ENCODE data around the gene SLC28A1. TPM values are rescaled to one million over a fixed set of nuclear protein-coding genes. Genes with fewer than 3 reads are reported as not detected.

SLC28A1 gene
- total RNA-seq, 1 experiment from 2014 or later: not detected

DNA sequence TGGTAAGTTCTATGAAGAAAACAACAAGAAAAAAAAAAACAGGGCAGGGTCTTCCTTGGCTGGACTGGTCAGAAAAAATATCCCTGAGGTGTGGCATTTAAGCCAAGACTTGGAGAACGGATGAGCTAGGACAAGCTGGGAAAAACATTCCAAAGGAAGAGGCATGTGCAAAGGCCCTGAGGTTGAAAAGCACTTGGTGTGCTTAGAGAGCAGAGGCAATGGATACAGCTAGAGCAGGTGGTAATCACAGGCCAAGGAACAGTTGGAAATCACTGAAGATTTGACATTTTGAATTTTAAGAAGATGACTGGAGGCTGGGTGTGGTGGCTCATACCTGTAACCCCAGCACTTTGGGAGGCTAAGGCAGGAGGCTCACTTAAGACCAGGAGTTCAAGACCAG lies 54.3 kb downstream of the SLC28A1 start:
- DNase-seq (ENCODE audit: low read depth): no peak

DNA sequence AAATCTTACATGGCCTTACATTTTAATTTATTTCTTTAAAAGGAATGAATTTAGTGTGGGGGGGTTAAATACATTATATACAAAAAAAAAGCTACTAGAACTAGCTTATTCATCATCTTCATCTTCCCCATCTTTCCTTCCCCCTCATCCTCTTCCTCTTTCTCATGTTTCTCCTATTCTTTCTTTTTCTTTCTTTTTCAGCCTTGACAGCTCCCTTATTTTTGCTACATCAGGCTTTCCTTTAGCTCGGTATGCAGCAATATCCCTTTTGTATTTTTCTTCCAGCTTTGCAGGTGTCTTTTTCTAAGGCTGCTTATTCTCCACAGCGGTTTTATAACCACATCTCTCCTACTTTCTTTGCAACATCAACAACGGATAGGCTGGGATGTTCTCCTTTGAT lies 55.9 kb downstream of the SLC28A1 start:
- DNase-seq (ENCODE audit: low read depth): no peak

DNA sequence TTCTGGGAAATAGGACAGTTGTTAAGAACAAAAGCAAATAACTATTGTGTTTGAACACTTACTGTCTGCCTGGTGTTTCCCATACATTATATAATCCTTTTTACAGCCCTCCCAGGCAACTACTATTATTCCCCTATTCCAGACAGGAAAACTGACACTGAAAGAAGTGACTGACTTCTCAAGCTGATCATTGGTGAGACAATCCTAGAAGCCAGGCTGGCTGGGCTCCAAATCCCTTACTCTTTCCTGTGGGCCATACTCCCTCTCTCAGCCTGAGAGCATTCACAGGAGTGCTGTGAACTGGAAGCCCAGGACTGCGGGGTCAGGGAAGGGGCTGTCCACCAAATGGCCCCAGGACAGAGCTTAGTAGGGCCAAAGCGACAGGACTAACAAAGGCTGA lies 58.0 kb downstream of the SLC28A1 start:
- DNase-seq (ENCODE audit: low read depth): no peak

DNA sequence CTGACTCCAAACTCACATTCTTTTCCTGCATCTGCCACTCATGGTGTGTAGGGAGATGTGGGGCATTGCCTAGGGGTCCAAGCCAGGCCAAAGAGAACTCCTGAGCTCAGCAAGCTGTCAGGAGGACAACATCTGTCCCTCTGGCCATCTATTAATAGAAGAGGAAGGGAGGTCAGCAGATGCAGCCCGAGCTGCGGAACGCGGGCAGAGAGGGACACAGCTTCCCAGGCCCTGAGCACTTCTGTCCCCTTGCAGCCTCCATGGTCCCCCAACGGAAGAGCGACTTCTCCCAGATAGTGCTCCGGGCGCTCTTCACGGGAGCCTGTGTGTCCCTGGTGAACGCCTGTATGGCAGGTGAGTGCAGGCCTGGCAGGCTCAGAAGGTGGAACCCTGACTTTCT lies 59.8 kb downstream of the SLC28A1 start:
- DNase-seq (ENCODE audit: low read depth): no peak

DNA sequence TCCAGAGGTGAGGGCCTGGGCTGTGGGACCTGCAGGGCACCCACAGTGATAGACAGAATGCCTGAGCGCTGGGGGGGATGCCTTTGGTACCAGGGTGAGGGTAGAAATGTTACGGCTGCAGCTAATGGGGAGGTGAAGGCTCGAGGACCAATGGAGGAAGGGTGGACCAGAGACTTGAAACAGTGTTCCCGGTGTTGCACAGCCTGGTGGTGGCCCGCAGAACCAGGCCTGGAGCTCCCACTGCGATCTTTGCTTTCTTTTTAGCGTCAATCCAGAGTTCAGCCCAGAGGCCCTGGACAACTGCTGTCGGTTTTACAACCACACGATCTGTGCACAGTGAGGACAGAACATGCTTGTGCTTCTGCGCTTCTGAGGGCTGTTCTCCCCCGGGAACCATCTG lies 60.4 kb downstream of the SLC28A1 start:
- DNase-seq (ENCODE audit: low read depth): no peak

DNA sequence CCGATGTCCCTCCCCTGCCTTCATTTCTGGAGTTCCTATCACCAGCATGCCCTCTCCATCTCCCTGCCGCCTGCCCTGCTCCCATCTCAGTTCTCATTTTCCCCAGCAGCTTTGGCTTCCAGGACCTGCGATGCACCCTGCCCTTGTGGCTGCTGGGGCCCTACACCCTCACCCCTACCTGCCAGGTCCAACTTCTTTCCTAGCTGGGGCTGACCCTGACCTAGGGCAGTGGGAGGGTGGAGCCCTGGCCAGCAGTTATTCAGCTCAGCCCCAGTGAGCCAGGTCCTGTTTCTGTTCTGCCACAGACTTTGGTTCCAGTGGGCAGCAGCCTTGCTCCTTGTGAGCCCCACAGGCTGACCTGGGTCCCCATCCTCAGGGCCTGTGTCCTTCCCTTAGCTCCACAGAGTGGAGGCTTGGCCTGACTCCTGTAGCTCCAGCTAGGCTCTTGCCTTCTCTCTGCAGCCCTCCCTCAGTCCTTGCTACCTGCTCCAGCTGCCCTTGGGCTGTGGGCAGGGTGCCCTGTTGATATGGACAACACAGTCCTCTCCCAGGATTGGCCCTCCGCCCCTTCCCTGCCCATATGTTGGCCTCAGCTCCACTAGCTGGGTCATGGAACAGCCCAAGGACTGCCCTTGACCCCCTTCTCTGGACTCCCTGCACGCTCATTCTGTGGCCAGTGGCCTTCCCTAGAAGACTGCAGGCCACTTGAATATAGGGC lies 62.5 kb downstream of the SLC28A1 start:
- DNase-seq (ENCODE audit: low read depth): no peak

DNA sequence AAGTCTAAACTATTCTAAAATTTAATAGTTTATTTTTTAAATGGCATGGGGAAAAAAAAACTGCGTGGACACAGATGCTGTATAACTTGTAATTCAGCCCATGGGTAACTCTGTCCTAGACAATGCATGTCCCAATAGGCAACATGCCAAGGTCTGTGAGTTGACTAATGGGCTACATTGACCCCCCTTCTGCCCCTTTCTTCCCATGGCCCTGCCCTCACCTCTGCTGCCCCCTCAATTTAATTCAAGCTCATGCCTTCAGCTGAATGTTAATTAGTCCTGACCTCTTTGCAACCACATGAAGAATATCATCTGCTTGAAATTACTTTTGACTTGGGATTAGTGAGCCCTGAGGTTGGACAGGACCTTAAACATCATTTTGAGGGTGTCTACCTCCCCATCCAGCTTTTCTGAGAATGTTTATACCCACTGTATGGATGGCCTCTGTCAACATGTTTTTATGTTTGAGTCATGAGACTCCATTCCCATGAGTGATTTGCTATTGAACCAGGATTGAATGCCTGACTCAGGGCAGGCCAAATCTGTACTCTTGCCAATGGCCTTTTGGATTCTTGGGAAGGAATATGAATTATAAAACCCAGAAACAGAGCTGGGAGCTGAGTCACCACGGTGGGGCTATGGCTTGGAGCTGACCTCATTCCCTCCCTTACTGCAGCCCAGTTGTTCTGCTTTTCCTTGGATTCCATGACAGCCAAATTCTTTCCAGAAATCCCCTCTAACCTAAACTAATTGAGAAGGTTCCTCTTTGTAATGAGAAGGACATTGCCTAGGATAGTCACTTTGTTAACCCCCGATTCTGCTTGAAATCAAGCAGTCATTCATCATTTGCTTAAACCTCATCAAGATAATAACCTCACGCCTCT lies 63.7 kb downstream of the SLC28A1 start:
- peak; percentile 94 for DNase-seq (ENCODE audit: low read depth)

DNA sequence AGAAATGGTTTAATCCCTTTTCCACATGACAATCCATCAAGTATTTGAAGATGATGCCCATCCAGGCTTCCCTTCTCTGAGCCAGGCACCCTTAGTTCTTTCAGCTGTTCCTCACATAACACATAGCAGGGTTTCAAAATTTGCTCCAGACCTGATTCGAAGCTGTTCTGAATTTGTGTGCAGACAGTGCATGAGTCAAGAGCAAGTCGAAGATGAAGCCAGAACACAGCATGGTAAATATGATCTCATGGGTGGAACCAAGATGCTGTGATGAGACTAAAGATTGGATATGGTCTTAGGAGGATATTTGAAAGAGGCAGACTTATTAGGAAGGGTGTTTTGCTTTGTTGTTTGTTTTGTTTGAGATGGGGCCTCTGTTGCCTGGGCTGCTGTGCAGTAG lies 64.6 kb downstream of the SLC28A1 start:
- peak; percentile 28 for DNase-seq (ENCODE audit: low read depth)

DNA sequence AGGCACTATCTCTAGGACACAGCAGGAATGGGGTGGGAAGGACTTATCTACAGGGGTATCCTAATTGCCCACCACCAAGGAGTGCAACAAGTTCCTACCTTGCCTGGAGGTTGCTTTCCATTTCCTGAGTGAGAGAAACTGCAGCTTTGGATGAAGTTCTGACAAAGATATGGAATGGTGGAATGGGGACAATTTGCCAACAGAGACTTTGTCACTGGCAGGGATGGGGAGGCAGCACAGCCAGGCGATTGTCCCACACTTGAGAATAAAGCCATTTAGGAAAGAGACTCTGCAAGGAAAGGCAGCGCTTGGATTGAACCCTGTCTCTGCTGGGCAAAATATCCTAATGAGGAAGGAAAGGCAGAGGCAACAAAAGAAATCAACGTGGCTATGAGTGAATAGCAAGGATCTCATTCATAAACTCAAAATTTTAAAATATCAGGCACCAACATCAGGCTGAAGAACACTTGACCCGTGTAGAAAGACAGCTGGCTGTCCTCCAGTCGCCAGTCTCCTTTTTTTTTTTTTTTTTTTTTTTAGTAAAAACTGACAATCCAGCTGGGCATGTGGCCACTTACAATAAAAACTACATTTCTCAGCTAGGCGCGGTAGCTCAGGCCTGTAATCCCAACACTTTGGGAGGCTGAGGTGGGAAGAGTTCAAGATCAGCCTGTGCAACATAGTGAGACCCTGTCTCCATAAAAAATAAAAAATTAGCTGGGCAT lies 65.5 kb downstream of the SLC28A1 start:
- DNase-seq (ENCODE audit: low read depth): no peak

DNA sequence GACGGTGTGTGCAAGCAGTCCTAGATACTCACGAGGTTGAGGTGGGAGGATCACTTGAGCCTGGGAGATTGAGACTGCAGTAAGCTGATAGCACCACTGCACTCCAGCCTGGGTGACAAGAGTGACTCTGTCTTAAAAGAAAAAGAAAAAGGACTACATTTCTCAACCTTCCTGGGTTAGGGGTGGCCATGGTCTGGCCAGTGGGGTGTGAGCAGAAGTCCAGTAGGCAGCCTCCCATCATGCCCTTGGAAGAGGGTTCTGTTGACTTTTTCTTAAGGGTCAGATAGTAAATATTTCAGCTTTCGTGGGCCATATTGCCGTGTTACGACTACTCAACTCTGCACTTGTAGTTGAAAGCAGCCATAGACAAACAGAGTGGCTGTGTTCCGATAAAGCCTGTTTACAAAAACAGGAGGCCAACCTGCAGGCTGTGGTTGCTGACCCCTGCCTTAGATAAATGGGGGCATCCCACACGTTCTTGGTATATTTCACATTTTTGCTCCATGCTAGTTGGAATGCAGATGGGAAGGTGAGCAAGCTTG lies 66.2 kb downstream of the SLC28A1 start:
- no peak for DNase-seq (ENCODE audit: low read depth)

DNA sequence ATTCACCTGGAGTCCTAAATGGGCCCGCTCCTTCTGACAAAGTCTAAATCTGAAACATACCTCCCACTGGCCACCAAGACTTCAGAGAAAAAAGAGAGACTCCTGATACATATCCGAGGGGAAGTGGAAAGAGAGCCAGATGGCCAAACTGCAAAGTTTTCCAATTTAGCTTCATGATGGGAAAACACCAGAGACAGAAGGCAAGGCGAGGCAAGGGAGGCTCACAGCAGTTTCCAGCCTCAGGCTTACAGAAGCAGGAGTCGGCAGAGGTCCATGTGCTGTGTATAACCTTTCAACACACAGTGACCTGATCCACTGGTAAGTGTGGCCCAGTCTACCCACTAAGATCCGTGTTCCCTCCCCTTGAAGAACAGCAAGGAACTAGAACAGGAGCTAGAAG lies 67.3 kb downstream of the SLC28A1 start:
- DNase-seq (ENCODE audit: low read depth): no peak

DNA sequence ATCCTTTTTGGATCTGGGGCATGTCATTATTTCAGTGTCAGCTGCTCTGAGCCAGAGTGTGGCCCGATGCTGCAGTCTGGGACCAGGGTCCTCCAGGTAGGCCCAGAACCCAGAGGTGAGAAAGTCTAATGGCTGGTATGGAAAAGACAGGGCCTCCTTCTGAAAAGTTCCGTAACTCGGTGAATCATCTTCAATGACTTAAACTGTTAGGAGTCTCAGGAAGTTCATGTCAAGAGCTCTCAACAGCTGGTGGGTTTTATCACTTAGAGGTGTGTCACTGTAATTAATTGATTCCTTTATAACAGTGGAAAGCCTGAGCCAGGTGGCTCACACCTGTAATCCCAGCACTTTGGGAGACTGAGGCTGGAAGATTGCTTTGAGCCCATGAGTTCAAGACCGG lies 68.7 kb downstream of the SLC28A1 start:
- peak; percentile 27 for DNase-seq (ENCODE audit: low read depth)

DNA sequence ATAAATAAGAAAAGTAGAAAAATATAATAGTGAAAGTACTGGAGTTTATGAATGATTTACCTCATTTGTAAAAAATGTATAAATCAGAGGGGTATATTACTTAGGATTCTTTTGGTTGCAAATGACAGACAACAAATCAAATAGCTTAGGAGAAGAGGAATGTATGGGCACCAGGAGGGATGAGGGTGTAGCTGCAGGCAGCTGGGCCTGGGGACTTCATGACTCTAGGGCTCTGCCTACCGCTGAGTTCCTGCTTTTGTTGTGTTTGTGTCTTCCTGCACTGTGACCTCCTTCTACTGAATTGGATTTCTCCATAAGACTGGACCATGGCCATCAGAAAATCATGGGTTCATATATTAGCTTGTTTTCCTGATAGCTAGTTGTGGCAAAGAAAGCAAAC lies 69.3 kb downstream of the SLC28A1 start:
- DNase-seq (ENCODE audit: low read depth): no peak

DNA sequence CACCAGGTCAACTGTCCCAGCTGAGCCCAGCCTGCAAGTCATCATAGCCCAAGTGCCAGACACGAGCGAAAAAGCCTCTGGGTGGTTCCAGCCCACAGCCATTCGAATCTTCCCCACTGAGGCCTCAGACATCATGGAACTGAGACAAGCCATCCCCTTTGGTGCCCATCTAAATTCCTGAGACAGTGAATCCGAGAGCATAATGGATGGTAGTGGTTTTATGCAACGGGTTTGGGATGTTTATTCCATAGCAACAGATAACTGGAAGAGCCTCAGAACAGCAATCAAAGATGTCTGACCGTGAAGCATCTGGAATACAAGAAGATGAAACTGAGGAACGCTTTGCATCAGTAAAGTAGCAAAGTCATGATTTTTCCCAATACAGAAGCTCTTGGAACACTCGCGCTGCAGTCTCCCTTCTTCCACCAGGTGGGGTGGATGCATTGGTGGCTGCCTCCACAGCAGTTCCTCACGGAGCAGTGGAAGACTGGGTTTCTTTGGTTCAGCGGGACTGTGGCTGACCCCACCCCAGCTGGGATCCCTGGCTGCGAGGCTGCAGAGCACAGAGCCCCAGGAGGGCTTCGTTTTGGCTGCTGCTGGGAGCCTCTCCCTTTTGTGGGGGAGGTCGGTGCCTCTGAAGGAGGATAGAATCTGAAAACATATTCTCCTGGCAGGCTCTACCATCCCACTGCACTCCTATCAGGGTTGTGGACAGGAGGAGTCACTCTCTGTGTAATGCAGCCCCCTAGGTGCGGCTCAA lies 70.8 kb downstream of the SLC28A1 start:
- DNase-seq (ENCODE audit: low read depth): peak; percentile 76

DNA sequence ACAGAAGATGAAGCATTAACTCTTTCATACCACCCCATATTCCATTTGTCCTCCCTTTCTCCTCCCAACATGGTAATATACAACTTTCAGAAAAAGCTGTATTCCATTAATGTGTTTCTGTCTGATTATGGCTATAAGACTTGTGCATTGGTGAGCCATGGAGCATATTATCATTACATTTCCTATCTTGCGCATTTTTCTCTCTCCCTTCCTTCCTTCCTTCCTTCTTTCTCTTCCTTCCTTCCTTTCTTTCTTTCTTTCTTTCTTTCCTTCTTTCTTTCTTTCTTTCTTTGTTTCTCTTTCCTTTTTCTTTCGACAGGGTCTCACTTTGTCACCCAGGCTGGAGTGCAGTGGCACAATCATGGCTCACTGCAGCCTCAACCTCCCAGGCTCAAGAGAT lies 71.7 kb downstream of the SLC28A1 start:
- DNase-seq (ENCODE audit: low read depth): no peak

DNA sequence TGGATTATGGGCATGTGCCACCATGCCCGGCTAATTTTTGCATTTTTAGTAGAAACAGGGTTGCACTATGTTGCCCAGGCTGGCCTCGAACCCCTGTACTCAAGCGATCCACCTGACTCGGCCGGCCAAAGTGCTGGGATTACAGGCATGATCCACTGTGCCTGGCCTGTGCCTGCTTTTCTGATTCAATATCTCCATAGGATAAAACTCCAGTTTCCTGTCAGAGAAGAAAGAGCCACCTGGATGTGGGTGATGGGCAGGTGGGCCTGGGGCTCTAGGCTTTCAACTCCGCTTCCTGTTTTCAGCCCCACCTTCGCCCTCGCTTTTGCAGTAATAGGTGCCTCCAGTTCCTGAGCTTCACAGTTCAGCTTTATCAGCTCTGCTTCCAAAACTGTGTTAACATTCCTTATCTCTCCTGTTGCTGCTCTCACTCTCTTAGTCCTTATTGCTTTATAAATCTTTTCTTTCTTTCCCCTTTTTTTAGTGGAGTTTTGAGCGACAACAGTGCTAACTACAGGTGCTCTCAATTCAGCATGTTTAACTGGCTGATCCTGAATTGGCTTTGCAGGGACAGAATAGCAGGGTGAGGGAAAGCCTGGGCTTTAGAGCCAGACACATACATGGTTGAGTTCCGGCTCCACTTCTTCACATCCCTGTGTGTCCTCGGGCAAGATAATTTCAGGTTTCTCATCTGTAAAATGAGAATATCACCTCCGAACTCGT lies 76.1 kb downstream of the SLC28A1 start:
- no peak for DNase-seq (ENCODE audit: low read depth)

DNA sequence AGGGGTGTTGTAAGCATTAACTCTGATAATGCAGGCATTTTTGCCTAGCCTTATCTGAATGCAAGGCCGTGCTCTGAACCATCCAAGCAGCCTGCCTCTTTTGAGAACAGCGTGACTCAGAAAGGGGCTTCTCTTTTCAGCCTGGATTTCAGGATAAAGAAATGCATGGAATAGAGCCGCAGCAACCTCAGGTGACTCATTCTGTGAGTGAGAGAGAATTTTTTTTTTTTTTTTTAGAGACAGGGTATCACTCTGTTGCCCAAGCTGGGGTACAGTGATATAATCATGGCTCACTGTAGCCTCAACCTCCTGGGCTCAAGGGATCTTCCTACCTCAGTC lies 76.6 kb downstream of the SLC28A1 start:
- peak; percentile 88 for DNase-seq (ENCODE audit: low read depth)

DNA sequence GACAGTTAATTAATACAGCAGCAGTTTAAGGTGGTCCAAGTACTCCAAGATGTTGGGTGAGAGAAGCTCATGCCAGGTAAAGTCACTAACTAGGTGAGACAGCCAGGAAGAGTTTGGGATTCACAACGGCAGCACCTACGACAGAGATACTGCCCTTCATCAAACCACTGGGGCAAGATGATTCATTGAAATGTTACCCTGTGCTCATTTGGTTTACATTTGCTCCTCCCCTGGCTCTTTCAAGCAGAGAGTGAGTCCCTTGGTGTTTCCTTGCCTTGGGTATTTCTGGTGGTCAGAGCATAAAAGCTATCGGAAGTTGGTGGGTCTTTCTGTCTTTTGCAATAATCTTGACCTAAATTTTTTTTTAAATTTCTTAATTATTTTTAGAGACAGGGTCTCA lies 77.2 kb downstream of the SLC28A1 start:
- peak; percentile 76 for DNase-seq (ENCODE audit: low read depth)

DNA sequence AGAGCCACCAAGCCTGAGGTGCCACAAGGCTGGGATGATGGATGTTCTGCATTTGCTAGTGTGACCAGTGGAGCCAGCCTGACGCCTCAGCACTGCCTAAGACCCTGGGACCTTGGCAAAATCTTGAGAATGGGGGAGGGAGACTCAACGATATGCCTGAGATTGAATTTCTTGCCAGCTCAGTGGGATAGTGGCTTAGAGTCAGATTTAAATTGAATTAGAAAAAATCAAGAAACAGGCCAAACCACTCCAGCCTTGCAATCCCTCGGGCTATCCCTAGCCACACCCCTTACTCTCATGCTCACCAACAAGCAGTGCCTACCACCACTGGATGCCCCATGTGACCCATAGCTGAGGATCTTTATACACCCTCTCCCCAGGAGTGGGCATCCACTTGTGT lies 78.5 kb downstream of the SLC28A1 start:
- DNase-seq (ENCODE audit: low read depth): peak; percentile 82

DNA sequence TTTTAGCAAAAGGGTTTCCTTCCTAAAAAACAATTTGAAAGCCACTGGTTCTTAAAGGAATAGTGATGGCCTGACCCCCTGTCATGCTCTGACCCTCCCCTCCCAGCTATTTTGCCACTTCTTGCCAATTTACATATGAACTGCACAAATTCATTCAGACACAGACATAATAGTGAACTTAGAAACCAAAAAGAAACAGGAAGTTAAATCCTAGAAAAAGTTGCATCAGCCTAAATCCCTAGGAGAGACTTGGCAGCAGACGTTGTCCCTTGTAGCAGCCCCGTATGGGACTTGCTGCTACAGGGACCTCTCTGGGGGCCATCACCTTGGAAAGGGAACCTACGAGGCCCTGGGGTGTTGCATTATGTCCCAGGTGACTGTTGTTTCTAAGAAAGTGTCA lies 82.9 kb downstream of the SLC28A1 start:
- DNase-seq (ENCODE audit: low read depth): no peak

DNA sequence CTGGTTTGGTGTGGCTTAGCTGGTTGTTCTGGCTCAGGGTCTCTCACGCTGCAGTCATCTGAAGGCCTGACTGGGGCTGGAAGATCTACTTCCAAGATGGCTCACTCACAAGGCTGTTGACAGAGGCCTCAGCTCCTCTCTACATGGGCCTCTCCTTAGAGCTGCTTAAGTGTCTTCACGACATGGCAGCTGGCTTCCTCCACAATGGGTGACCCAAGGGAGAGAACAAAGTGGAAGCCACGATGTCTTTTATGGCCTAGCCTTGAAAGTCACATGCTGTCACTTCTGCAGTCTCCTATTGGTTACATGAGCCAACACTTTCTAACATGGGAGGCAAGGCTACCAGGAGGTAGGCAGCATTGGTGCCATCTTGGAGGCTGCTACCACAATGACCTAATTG lies 83.8 kb downstream of the SLC28A1 start:
- DNase-seq (ENCODE audit: low read depth): no peak

Data from M059J (cell line).